Left ventricle myocardium superior (tissue), 1 donor: ENCODE measurements around the gene CPNE5. TPM values are rescaled to one million over a fixed set of nuclear protein-coding genes. Genes with fewer than 3 reads are reported as not detected.

Experiments used
- ATAC-seq: fragments of 200-7000 bp; cut with Tn5 transposase; one replicate; pipeline ENCODE4 v1.9.1; 2020; ENCODE audit warnings: mild to moderate bottlenecking, moderate library complexity
- DNase-seq: peaks from one replicate; pipeline ENCODE4 v3.0.0-alpha.2; 2020
- intact Hi-C: fragments of 100-400 bp; cut with micrococcal nuclease; formaldehyde crosslinking; loops from one replicate; pipeline ENCODE4 v1.11.0; 2022
- long read RNA-seq: library from polyadenylated mRNA; unstranded; transcript quantifications from one replicate; pipeline ENCODE4 v2.0.0, GENCODE V29; 2021
- total RNA-seq: library from RNA; stranded (reverse); fragmentation: NEBNext Ultra II Directional; extraction: Animal tissue kit (Norgen Biotek cat#: 25700); gene quantifications from one replicate; pipeline ENCODE4 v1.2.1, GENCODE V29; 2021
- donor health status: DM: no; HTN: yes; CAD: no; lungs with severe emphysema.

CPNE5 gene
- total RNA-seq = 20.4 TPM
- long read RNA-seq, partial matches to known transcripts = 4 of 22 reads
- long read RNA-seq, other reads (novel, unspliced or antisense) = 18 of 22 reads

GRCh38 chr6:36838896-36839748 is at the start of gene CPNE5:
TSS of gene CPNE5 (minus strand) at chr6:36839444. CDS start at chr6:36839377, 67 bp downstream.
- ATAC-seq = peak; percentile 24
- intact Hi-C loops = no loop called here
- peak; percentile 73 for DNase-seq

GRCh38 chr6:36888115-36888643 is 48.9 kb upstream of the CPNE5 start:
- DNase-seq (no peak), ATAC-seq (no peak)
- intact Hi-C loops = loop anchor here (5.0 kb wide), 1 partner anchor 129 kb away; no protein-coding TSS in a partner anchor

- intact Hi-C loops = loop anchor here (5.0 kb wide), 1 partner anchor 130 kb away; no protein-coding TSS in a partner anchor
- ATAC-seq (no peak), DNase-seq (no peak)
These were observed 47.8 kb upstream of the CPNE5 start for GRCh38 chr6:36886950-36887618.

GRCh38 chr6:36885461-36886401 is 46.5 kb upstream of the CPNE5 start, which contains the start of gene C6orf89:
TSS of gene C6orf89 (plus strand) at chr6:36885952. CDS start at chr6:36899445, 13,493 bp downstream.
- ATAC-seq = peak; percentile 99
- peak; percentile 98 for DNase-seq
- intact Hi-C loops = loop anchor here (5.0 kb wide), 1 partner anchor 132 kb away; no protein-coding TSS in a partner anchor

GRCh38 chr6:36884610-36885009 is 45.4 kb upstream of the CPNE5 start:
- DNase-seq (no peak), ATAC-seq (no peak)
- intact Hi-C loops = loop anchor here (5.0 kb wide), 1 partner anchor 133 kb away; no protein-coding TSS in a partner anchor

- DNase-seq (no peak), ATAC-seq (no peak)
- intact Hi-C loops = no loop called here
These were observed 36.0 kb upstream of the CPNE5 start for GRCh38 chr6:36875250-36875633.

GRCh38 chr6:36874443-36875249 is 35.4 kb upstream of the CPNE5 start, which contains the start of gene PPIL1:
TSS of gene PPIL1 (minus strand) at chr6:36874803. CDS start at chr6:36874772, 31 bp downstream.
- DNase-seq (peak; percentile 86), ATAC-seq (peak; percentile 85)
- intact Hi-C loops = no loop called here

GRCh38 chr6:36873612-36874442 is 34.6 kb upstream of the CPNE5 start:
- DNase-seq (peak; percentile 53), ATAC-seq (no peak)
- intact Hi-C loops = no loop called here

GRCh38 chr6:36873115-36873514 is 33.9 kb upstream of the CPNE5 start:
- intact Hi-C loops = no loop called here
- no peak for DNase-seq
- no peak for ATAC-seq

GRCh38 chr6:36871686-36872085 is 32.4 kb upstream of the CPNE5 start:
- no peak for DNase-seq
- ATAC-seq = no peak
- intact Hi-C loops = no loop called here

- intact Hi-C loops = no loop called here
- peak; percentile 87 for ATAC-seq
- DNase-seq = peak; percentile 81
These were observed 28.4 kb upstream of the CPNE5 start for GRCh38 chr6:36867471-36868224.

GRCh38 chr6:36865835-36866234 is 26.6 kb upstream of the CPNE5 start:
- peak; percentile 16 for ATAC-seq
- intact Hi-C loops = no loop called here
- no peak for DNase-seq

GRCh38 chr6:36863670-36864540 is 24.7 kb upstream of the CPNE5 start:
- ATAC-seq = peak; percentile 41
- intact Hi-C loops = no loop called here

GRCh38 chr6:36862848-36863382 is 23.7 kb upstream of the CPNE5 start:
- no peak for ATAC-seq
- no peak for DNase-seq
- intact Hi-C loops = no loop called here

More at GRCh38 chr6:36863670-36864540, 24.7 kb upstream of the CPNE5 start:
- peak; percentile 32 for DNase-seq
